ENCODE data around the gene PTPRM.

The PTPRM gene

DNA sequence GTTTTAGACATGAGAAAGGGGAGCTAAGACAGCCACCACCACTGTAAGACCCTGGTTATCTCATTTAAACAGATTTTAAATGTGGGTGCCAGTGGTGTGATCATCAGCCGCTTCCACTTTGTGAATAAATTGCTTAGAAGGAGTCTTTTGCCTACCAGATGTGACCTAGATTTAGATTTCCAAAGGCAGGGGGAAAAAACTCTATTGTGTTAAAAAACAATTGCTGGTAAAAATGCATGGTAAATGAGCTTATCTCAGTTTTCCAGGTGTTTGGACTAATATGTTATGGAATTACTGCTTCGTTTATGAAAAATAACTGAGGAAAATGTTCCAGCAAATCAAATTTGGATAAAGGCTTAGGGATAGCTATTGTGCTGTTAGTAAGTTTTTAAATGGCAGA, 575.8 kb downstream of the PTPRM start:
- FAIRE-seq (no peak), DNase-seq (ENCODE audit: low spot score) (no peak)

DNA sequence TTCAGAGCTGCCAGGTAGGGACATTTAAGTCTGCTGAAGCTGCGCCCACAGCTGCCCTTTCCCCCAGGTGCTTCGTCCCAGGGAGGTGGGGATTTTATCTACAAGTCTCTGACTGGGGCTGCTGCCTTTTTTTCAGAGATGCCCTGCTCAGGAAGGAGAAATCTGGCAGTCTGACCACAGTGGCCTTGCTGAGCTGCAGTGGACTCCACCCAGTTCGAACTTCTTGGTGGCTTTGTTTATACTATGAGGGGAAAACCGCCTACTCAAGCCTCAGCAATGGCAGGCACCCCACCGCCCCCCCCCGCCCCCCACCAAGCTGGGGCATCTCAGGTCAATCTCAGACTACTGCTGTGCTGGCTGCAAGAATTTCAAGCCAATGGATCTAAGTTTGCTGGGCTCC, 584.1 kb downstream of the PTPRM start:
- no peak for DNase-seq (ENCODE audit: low spot score)
- no peak for FAIRE-seq

DNA sequence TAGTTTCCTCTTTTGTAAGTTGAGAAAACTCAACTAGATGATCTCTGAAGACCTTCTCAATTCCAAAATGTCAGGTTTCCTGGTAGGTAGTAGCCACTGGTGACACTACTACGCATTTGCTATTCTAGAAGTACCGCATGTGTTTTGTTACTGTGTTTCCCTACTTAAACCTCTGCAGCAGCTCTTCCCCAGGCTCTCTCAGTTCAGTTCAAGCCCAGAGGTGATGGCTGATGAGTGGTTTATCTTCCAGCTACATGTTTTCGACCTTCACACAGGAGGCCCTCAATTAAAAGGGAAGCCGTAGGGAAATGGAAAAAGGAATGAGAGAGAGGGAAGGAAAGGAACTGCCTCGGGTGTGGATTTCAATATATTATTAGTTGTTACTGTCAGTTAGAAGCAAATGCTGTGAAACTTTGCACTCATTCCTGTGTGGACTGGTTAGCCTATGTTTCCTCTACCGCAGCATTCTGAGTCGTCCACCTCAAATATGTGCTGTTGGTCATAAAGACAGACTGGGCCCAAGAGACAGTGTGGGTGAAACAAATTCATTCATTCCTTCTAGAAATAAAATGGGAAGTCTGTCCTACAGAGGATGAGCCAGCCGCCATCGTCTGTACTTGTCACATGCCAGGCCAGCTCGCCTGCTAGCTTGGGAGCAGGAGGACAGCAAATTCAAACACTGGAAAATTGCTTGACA, 586.9 kb downstream of the PTPRM start:
- DNase-seq (ENCODE audit: low spot score) (peak; percentile 60), FAIRE-seq (peak; percentile 57)

DNA sequence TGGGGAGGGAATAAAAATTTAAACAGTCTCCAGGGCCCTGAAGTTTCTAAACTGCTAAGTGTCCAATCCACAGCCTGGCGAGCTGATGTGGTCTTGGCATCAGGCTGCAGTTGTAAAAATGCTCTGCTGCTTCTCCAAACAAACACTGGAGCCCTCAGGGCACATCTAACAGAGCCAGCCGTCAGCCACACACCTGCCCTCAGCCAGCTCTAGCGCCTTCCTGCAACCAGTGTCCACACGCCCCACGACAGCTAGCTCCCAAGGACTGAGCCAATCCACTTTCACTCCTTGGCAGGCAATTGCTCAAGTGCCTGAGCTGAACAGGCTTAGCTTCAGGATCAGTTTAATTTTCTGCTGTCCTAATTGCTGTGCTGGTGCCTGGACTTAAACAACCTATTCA, 595.7 kb downstream of the PTPRM start:
- FAIRE-seq = no peak
- no peak for DNase-seq (ENCODE audit: low spot score)

DNA sequence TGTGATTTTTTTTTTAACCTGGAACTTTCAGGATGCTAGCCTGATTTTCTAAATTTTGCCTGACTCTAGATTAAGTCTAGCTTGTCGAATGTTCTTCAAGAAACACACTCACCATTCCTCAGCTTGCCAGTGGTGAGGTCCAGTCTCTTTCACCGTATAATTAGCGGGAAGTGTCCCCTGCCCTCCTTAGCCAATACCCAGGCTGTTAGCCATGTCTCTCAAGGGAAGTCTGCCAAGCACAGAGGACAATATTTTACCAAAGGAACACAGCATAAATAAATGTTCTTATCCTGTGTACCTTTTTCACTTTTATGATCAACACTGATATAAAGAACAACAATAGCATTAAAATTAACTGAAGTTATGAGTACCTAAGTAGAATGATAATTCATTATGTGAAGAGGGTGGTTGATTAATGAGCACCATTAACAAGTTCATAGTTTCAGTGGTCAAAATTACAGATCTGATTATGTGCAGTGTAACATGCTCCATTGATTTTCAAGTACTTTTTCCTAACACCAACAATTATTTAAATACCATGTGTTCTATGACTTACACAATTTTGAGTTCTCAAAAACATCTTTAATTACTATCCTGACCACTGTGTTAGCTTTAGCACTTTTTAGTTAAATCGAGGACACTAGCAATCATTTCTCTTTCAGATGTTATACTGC, 596.3 kb downstream of the PTPRM start:
- FAIRE-seq (no peak), DNase-seq (ENCODE audit: low spot score) (no peak)

DNA sequence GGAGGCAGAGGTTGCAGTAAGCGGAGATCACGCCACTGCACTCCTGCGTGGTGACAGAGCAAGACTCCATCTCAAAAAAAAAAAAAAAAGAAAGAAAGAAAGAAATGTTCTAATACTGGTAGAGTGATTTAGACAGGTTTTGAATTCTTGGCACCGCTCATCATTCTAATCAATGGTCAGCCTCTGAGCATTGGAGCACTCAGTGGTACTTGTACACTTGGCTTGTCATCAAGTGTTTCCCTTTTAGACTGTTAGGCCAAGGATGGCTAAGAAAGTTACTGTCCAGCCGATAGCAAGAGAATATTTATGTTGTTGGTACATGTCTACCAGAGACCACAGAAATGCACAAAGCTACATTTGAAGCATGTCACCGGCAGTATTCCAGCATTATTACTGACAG, 598.0 kb downstream of the PTPRM start:
- DNase-seq (ENCODE audit: low spot score) = no peak
- FAIRE-seq = no peak

DNA sequence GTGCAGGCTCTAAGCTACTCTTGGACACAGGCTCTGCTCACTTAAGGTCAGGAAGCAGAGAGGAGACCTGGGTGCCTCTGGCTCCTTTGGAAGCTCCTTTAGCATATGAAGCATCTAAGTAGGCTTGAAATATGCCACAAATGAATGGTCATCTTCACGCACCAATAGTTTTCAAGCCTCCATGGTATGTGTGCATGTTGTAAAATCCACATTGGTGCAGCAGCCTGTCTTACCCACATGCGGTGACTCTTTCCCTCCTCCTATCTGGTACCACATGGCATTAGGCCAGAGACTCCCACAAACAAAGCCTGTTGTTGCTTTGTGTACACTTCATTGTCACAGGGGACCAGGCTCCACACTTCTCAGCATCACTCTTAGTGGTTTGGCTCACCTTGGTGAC, 599.9 kb downstream of the PTPRM start:
- DNase-seq (ENCODE audit: low spot score) = peak; percentile 79
- FAIRE-seq = peak; percentile 77

DNA sequence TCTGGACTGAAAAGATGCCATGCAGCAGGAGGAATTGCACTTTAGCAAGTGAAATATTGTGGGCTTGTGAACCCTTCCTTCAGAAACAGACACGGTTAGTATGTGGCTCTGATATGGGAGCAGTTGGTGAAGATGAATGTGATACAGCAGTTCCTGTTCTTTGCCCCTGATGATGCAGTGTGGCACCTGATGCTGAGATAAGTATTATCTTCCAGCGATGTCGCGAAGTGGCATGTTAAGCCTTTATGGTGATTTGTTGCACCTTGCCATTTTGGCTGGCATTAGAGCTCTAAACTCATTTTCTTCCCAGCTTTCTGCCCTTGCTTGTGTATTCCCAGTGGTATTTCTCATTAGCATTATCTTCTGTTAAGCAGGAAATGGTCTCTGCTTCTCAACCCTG, 600.6 kb downstream of the PTPRM start:
- DNase-seq (ENCODE audit: low spot score) (no peak), FAIRE-seq (no peak)

DNA sequence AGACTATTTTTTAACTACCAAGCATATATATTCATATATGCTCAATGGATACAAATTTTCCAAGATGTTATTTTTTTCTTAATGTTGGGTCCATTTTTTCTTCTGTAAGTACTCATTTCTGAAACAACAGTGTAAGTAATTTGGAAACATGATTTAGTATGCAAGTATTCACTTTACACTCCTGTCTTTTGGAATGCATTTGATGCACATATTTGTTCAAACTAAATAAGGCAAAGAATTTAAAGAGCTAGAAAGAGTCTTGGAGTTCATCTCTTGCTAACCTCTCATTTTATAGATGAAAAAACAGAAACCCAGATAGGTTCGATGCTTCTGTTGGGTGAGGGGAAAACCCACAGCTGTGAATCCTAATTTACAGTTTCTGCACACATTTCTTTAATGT, 602.6 kb downstream of the PTPRM start:
- FAIRE-seq = no peak

DNA sequence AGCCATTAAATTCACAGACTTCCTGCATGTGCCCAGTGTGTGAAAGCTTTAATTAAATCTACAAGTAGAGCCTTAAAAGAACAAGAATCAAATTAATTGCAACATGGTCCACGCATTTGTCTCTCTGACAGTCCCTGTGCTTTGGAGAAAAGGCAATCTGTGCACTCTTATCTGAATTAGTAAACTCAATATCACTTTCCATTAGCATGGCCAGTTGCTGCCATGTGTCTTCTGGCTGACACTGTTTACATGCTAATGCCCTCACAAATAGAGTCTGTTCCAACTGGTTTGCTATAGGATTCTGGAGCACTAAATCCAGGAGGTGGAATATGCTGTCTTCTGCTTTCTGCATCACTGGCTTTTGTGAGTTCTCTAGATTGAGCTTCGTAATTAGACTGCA, 607.7 kb downstream of the PTPRM start:
- FAIRE-seq (no peak), DNase-seq (ENCODE audit: low spot score) (no peak)

More for the DNA sequence above, 602.6 kb downstream of the PTPRM start:
- no peak for DNase-seq (ENCODE audit: low spot score)

DNA sequence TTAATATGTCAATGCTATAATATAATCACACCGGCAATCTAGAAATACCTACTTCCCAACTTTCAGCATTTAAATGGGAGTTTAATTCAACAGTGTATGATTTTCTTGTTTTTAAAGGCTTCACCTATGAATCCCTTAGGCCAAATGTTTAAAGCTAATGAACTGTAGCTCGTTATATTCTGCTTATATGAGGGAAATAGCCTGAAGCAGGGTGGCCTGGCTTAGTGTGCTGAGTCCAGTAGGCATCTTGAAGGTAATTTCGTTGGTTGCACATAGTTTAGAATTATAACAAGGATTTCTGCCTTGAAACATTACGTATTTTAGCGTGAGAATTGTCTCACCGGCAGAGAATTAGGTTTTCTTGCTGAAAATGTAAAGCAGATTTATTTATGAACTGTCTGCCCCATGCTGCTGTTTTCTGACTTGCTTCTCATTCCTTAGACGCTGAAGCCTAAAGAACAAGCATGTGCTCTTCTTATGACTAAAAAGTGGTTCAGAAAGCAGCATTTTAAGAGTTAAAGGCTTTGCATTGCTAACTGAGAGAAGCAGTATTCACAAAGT, 608.5 kb downstream of the PTPRM start:
- DNase-seq (ENCODE audit: low spot score) (no peak), FAIRE-seq (no peak)

DNA sequence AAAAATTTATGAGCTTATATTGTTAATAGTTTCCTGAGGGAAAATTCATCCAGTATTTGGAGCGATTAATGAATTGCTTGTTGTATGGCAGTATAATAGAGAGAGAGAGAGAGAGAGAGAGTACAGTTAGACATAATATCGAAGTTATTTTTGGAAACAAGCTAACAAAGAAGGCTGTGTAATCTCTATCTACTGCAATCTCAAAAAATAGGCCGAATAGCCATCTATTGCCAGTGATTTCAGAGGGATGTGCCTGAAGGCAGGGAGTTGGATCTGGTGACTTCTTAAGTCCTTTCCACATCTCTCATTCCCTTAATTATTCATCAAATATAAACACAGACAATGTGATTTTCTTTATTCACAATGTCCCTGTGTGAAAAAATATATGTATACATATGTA, 609.0 kb downstream of the PTPRM start:
- FAIRE-seq = no peak
- DNase-seq (ENCODE audit: low spot score) = no peak

DNA sequence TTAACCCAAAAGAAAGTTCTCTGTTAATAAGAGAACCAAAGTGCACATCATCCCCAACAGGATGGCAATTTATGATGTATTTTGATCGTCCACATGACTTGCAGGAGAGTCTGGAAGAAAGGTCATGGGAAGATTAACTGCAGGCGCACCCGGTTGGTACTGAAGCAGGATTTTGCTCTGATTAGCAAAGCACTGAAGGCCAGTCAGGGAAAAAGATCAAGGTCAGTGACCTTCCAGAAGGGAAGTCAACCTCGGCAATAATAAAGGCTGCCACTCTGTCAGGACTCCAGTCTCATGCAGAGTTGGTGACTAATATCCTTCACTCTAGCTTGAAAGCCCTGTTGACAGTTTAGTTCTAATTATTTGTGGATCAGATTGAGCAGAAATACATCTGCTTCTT, 609.4 kb downstream of the PTPRM start:
- DNase-seq (ENCODE audit: low spot score) (peak; percentile 38), FAIRE-seq (peak; percentile 74)

DNA sequence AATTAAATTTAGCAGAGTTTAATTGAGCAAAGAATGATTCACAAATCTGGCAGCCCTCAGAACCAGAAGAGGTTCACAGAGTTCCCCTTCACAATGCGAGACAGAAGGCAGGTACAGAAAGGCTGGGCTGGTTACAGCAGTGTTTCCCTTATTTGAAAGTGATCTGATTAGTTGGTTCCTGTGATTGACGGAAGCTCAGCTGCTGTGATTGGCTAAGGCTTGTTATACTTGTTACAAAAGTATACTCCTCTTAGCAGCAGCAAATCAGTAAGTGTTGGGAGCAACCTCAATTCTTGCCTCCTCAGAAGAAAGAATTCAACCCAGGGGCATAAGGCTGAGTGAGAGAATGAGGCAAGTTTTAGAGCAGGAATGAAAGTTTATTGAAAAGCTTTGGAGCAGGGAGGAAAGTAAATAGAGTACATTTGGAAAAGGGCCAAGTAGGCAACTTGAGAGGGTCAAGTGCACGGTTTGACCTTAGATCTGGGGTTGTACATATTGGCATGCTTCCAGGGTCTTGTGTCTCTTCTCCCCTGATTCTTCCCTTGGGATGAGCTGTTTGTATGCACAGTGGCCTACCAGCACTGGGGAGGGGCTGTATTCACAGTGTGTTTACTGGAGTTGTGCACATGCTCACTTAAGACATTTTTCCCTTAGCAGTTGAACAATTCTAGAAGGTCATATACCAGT, 610.4 kb downstream of the PTPRM start:
- DNase-seq (ENCODE audit: low spot score) = no peak

DNA sequence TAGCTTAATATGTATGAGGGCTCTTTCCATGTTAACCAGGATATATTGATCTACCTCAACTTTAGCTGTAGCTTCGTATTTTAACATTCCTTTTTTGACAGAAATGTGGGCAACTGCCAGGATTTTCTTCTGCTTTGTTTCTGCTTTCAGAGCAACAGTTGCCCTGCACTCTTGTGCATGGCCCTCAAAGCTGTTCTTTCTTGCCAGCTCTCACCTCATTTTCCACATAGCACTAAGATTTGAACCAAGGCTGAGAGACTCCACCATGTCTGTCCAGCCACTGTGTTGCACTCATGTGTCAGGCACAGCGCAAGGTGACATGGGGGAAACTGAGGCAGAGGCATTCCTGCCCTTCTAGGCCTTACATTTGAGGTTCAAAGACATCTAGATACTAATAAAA, 619.3 kb downstream of the PTPRM start:
- no peak for DNase-seq (ENCODE audit: low spot score)
- FAIRE-seq = no peak

More for the DNA sequence above, 610.4 kb downstream of the PTPRM start:
- FAIRE-seq = no peak

DNA sequence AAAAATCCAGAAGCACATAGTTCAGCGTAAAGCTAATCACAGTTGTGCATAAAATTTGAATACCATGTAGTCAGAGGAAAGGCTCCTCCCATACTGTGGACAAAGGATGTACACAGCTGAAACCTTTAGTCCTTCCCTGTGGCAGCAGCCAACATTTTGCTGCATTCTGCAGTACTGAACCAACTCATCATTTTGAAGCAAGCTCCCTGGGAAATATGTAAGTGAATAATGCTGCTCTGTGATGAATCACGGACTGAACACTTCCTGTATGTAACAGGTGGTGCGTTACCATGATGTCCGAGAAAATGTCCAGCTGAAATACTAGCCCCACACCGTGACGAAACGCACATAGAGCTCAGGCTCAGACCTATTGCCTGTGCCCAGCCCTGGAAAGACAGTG, 621.1 kb downstream of the PTPRM start:
- FAIRE-seq (no peak), DNase-seq (ENCODE audit: low spot score) (no peak)

DNA sequence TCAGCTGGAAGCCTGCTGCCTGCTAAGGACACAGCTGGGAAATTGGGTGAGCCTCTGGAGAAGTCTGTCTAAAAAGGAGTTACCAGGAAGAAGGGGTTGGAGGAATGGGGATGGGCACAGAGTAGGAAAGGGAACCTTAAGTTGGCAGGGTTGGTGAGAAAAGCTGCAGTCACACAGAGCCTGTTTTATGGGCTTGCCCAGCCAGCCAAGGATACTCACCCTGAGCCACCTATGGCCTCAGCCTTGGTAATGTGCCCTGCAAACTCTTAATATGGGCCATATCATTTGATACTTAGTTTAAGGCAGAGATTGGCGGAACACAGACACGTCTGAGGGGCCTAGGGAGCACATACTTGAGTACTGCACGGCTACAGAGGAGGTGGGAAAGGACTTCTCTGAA, 623.9 kb downstream of the PTPRM start:
- DNase-seq (ENCODE audit: low spot score) = no peak
- no peak for FAIRE-seq

DNA sequence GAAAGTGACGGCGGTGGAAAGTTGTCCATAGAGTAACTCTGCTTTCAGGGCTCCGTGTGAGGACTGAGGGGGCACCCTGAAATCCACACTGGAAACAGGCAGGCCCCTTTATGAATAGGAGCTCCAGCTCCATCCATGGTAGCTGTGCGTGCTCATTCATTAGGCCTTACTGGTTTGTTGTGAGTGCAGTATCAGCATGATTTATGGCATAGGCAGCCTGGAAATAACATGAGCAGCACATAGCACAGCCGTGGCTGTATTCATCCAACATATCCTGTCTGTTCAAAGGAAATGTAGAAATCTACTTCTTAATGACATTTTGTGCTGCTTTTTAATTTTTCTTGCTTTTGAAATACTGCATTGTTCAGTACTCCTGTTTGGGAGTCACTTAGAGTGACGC, 627.3 kb downstream of the PTPRM start:
- no peak for FAIRE-seq

DNA sequence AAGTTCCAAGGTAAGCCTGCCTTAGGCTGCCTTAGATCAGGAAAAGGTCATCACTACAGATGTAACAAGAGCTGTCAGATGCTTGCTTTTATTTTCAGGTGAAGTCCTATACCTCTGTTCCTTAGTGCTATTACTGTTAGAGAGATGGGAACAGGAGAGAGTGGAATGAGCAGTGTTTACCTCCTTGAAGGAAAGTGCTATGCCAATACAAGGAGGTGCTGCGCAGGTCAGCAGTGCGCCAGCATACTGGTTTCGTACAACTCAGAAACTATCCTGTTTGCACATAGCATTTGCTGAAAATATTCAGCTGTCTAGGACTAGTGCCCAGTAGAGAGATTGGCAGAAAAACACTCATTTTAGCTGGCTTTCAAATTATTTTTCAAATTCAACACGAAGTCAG, 629.1 kb downstream of the PTPRM start:
- FAIRE-seq (no peak), DNase-seq (ENCODE audit: low spot score) (no peak)

More for the DNA sequence above, 627.3 kb downstream of the PTPRM start:
- no peak for DNase-seq (ENCODE audit: low spot score)

DNA sequence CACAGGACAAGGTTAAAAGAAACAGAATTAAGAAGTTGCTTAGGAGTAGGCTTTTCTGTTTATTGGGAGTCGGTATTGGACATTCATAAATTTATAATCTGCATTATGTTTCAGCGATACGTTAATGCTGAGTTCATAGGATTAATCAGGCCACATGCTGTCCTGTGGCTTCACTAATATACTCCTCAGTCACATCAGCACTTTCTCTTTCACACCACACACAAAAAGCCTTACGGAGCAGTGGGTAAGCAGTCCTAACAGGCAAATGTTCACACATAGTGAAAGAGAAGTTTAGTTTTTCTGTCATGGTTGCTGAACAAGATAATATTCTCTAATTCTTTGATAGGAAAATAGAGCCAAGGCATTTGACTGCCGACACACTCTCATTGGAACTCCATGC, 630.4 kb downstream of the PTPRM start:
- DNase-seq (ENCODE audit: low spot score) (no peak), FAIRE-seq (no peak)

DNA sequence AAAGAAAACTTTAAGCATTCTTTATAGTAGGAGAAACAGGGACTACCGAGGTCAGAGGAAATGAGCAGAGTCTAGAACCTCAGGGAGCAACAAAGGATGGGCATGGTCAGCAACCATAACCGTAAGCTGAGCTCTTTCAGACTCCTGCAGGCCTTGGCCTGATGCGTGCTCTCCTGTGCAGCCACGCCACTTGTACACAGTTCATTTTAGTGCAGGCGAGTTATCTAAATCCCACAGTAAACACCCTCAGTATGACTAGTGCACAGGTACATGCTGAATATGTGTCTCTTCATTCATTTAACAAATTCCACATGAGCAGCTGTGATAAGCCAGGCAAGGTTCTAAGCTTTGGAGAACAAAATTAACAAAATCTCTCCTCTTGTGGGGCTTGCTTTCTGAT, 640.9 kb downstream of the PTPRM start:
- DNase-seq (ENCODE audit: low spot score) (no peak), FAIRE-seq (no peak)

DNA sequence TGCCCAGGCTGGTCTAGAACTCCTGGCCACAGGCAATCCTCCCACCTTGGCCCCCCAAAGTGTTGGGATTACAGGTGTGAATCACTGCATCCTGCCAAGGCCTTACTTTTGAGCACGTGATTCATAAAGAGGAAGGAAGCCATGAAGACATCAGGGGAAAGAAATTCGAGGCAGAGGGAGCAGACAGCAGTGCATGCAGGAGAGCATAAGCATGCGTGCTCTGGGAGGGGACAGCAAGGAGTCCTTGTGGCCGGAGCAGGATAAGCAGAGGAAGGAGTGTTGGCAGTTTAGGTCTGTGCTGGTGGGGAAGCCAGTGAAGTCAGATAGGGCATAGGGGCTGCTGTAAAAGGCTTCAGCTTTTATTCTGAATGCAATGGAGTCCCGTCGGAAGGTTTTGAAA, 641.6 kb downstream of the PTPRM start:
- DNase-seq (ENCODE audit: low spot score) = no peak
- no peak for FAIRE-seq
